H1 (cell line): Measurements from ENCODE around the gene ALK. TPM values are rescaled to one million over a fixed set of nuclear protein-coding genes. Genes with fewer than 3 reads are reported as not detected.

Experiments used
- CTCF ChIA-PET: fragments of 300-600 bp; sonication (Branson Sonifier 250); formaldehyde crosslinking; loops from one replicate; lab custom pipeline; 2021; ENCODE audit not compliant: partially characterized antibody; lab: Charles Lee
- POLR2A ChIA-PET: fragments of 300-600 bp; sonication (Branson Sonifier 250); formaldehyde crosslinking; loops from one replicate; lab custom pipeline; 2021; ENCODE audit warnings: inconsistent platforms; ENCODE audit not compliant: partially characterized antibody; lab: Charles Lee
- DNase-seq, 2 experiments: peaks; one replicate each; pipeline versions ENCODE4 v3.0.0 to v3.0.0-alpha.2; 2010 to 2022; ENCODE audit warnings: low spot score in 2 of 2, low read depth in 1 of 2, mixed read lengths in 1 of 2
- FAIRE-seq: peaks from 2 replicates; lab custom pipeline; 2011; peaks lifted over from hg19 to GRCh38; lab: Jason Lieb, UNC
- H2AFZ ChIP-seq: 2 replicates; pipeline ENCODE4 v1.8.1; 2012; ENCODE audit warnings: low read length, inconsistent platforms
- H2AK5ac ChIP-seq: 2 replicates; pipeline ENCODE4 v1.6.1; 2013; ENCODE audit warnings: low read depth, low read length
- H2BK120ac ChIP-seq: replicated peaks from 2 replicates; pipeline ENCODE3; 2013; ENCODE audit warnings: low read depth, low read length, inconsistent platforms
- H2BK12ac ChIP-seq: 2 replicates; pipeline ENCODE4 v1.6.1; 2013; ENCODE audit warnings: low read depth, low read length
- H2BK15ac ChIP-seq: 2 replicates; pipeline ENCODE4 v1.6.1; 2013; ENCODE audit warnings: low read length
- H2BK20ac ChIP-seq: 2 replicates; pipeline ENCODE4 v1.6.1; 2013; ENCODE audit warnings: low read length
- H2BK5ac ChIP-seq: 2 replicates; pipeline ENCODE4 v1.6.1; 2013; ENCODE audit warnings: low read depth, low read length
- H3K14ac ChIP-seq: 2 replicates; pipeline ENCODE4 v1.6.1; 2013; ENCODE audit warnings: inconsistent platforms; ENCODE audit not compliant: insufficient read length
- H3K18ac ChIP-seq: 2 replicates; pipeline ENCODE4 v1.6.1; 2013; ENCODE audit warnings: low read length; ENCODE audit errors: extremely low read depth
- H3K23ac ChIP-seq: 2 replicates; pipeline ENCODE4 v1.6.1; 2013; ENCODE audit warnings: inconsistent platforms; ENCODE audit not compliant: insufficient read length
- H3K23me2 ChIP-seq: 2 replicates; pipeline ENCODE4 v1.6.1; 2013; ENCODE audit warnings: low read depth, low read length
- H3K27ac ChIP-seq: 2 replicates; pipeline ENCODE4 v1.6.1; 2011; ENCODE audit warnings: low read depth, low read length, inconsistent platforms
- H3K27me3 ChIP-seq, 4 experiments: replicated peaks in 1 of 4; 1 replicate in 1 of 4; 2 replicates in 3 of 4; pipeline versions ENCODE4 v1.6.1 to v1.8.1; 2011 to 2013; ENCODE audit warnings: low read length in 3 of 4, mild to moderate bottlenecking in 3 of 4, inconsistent platforms in 2 of 4, mixed read lengths in 2 of 4, moderate library complexity in 1 of 4; ENCODE audit not compliant: control insufficient read depth in 3 of 4, insufficient read depth in 3 of 4; ENCODE audit errors: extremely low read depth in 1 of 4
- H3K36me3 ChIP-seq, 4 experiments: 2 replicates each; pipeline versions ENCODE4 v1.6.1 to v1.8.1; 2011 to 2013; ENCODE audit warnings: mild to moderate bottlenecking in 4 of 4, low read length in 3 of 4, moderate library complexity in 2 of 4, control low read depth in 1 of 4, inconsistent platforms in 1 of 4; ENCODE audit not compliant: insufficient read depth in 4 of 4, control insufficient read depth in 2 of 4
- H3K4ac ChIP-seq: replicated peaks from 2 replicates; pipeline ENCODE3; 2013; ENCODE audit warnings: low read length, low read depth, mixed read lengths, inconsistent platforms; ENCODE audit not compliant: insufficient read length
- H3K4me1 ChIP-seq, 4 experiments: replicated peaks in 1 of 4; 1 replicate in 1 of 4; 2 replicates in 3 of 4; pipeline versions ENCODE4 v1.6.1 to v1.8.1; 2011 to 2013; ENCODE audit warnings: low read length in 3 of 4, inconsistent platforms in 2 of 4, mixed read lengths in 1 of 4; ENCODE audit not compliant: insufficient read depth in 4 of 4, control insufficient read depth in 3 of 4
- H3K4me2 ChIP-seq, 2 experiments: 2 replicates each; pipeline versions ENCODE4 v1.6.1 to v1.8.1; 2011 to 2013; ENCODE audit warnings: low read depth in 2 of 2, low read length in 2 of 2, control low read depth in 1 of 2, inconsistent platforms in 1 of 2, mild to moderate bottlenecking in 1 of 2; ENCODE audit not compliant: insufficient read depth in 1 of 2
- H3K4me3 ChIP-seq, 4 experiments: fragments of 200-600, 300-600 bp in 1 of 4; sonication (generic), shearing (Covaris generic), sonication (Bioruptor Twin) in 1 of 4; 2 replicates each; pipeline versions ENCODE4 v1.5.1 to v1.8.1; 2011 to 2016; ENCODE audit warnings: low read length in 4 of 4, low read depth in 3 of 4, control low read depth in 2 of 4, inconsistent platforms in 2 of 4, mild to moderate bottlenecking in 2 of 4, mixed read lengths in 1 of 4, moderate library complexity in 1 of 4; ENCODE audit not compliant: insufficient read depth in 2 of 4; ENCODE audit errors: extremely low read depth in 1 of 4
- H3K56ac ChIP-seq: replicated peaks from 2 replicates; pipeline ENCODE3; 2013; ENCODE audit warnings: low read depth, mild to moderate bottlenecking, mixed read lengths, low read length, inconsistent platforms; ENCODE audit not compliant: insufficient read length
- H3K79me1 ChIP-seq: 2 replicates; pipeline ENCODE4 v1.6.1; 2013; ENCODE audit warnings: low read depth, low read length, control low read depth
- H3K79me2 ChIP-seq, 2 experiments: 2 replicates each; pipeline versions ENCODE4 v1.6.1 to v1.8.1; 2012 to 2013; ENCODE audit warnings: low read length in 2 of 2, mild to moderate bottlenecking in 2 of 2, inconsistent platforms in 1 of 2; ENCODE audit not compliant: insufficient read depth in 2 of 2, control insufficient read depth in 1 of 2
- H3K9ac ChIP-seq, 4 experiments: replicated peaks in 1 of 4; 1 replicate in 1 of 4; 2 replicates in 3 of 4; pipeline versions ENCODE4 v1.6.1 to v1.8.1; 2011 to 2013; ENCODE audit warnings: low read depth in 3 of 4, low read length in 3 of 4, control low read depth in 2 of 4, mild to moderate bottlenecking in 2 of 4, moderate library complexity in 2 of 4, inconsistent platforms in 1 of 4; ENCODE audit errors: extremely low read depth in 1 of 4
- H3K9me3 ChIP-seq, 2 experiments: 2 replicates each; pipeline versions ENCODE4 v1.6.1 to v1.8.1; 2012 to 2013; ENCODE audit warnings: mild to moderate bottlenecking in 2 of 2, moderate library complexity in 2 of 2, control low read depth in 1 of 2, inconsistent platforms in 1 of 2, low read depth in 1 of 2, low read length in 1 of 2, mixed read lengths in 1 of 2; ENCODE audit not compliant: insufficient read depth in 2 of 2
- H4K20me1 ChIP-seq, 2 experiments: replicated peaks in 1 of 2; 2 replicates each; pipeline versions ENCODE3 to v1.8.1; 2011 to 2013; ENCODE audit warnings: inconsistent platforms in 2 of 2, low read length in 2 of 2, mild to moderate bottlenecking in 1 of 2; ENCODE audit not compliant: insufficient read depth in 2 of 2, control insufficient read depth in 1 of 2
- H4K5ac ChIP-seq: 2 replicates; pipeline ENCODE4 v1.6.1; 2013; ENCODE audit warnings: low read length, low read depth, mixed read lengths, inconsistent platforms; ENCODE audit not compliant: insufficient read length
- H4K8ac ChIP-seq: 2 replicates; pipeline ENCODE4 v1.8.0; 2013; ENCODE audit warnings: mild to moderate bottlenecking, moderate library complexity, low read length, inconsistent platforms; ENCODE audit not compliant: insufficient read depth; ENCODE audit errors: extremely low read depth
- H4K91ac ChIP-seq: replicated peaks from 2 replicates; pipeline ENCODE3; 2013; ENCODE audit warnings: low read length, mixed read lengths, inconsistent platforms; ENCODE audit not compliant: insufficient read length
- BCL11A ChIP-seq, 2 experiments: IDR thresholded peaks; one replicate each; pipeline ENCODE4 v1.6.1; 2011; ENCODE audit warnings: low read depth in 2 of 2, low read length in 2 of 2, mild to moderate bottlenecking in 2 of 2
- EGR1 ChIP-seq: IDR thresholded peaks from 2 replicates; pipeline ENCODE4 v1.6.1; 2011; ENCODE audit warnings: low read depth, low read length, borderline replicate concordance
- EP300 ChIP-seq, 2 experiments: IDR thresholded peaks; 1 replicate in 1 of 2; 2 replicates in 1 of 2; pipeline ENCODE4 v1.6.1; 2011 to 2012; ENCODE audit warnings: low read depth in 2 of 2, low read length in 2 of 2, mild to moderate bottlenecking in 2 of 2, borderline replicate concordance in 1 of 2, inconsistent platforms in 1 of 2, moderate library complexity in 1 of 2
- GABPA ChIP-seq: IDR thresholded peaks from 2 replicates; pipeline ENCODE4 v1.6.1; 2011; ENCODE audit warnings: mild to moderate bottlenecking, low read length, moderate library complexity, borderline replicate concordance; ENCODE audit not compliant: insufficient read depth
- GTF2F1 ChIP-seq: IDR thresholded peaks from 2 replicates; pipeline ENCODE4 v1.6.1; 2012; ENCODE audit warnings: low read depth, low read length, improper control_type of control experiment, borderline replicate concordance
- HDAC6 ChIP-seq: IDR thresholded peaks from one replicate; pipeline ENCODE4 v1.7.1; 2012; ENCODE audit warnings: low read depth, mild to moderate bottlenecking, inconsistent platforms, low read length, moderate library complexity
- RXRA ChIP-seq: IDR thresholded peaks from 2 replicates; pipeline ENCODE4 v1.6.1; 2011; ENCODE audit warnings: low read depth, mild to moderate bottlenecking, low read length, moderate library complexity; ENCODE audit not compliant: insufficient read depth
- SIX5 ChIP-seq: IDR thresholded peaks from 2 replicates; pipeline ENCODE4 v1.6.1; 2011; ENCODE audit warnings: mild to moderate bottlenecking, low read depth, low read length
- SP1 ChIP-seq: IDR thresholded peaks from 2 replicates; pipeline ENCODE4 v1.6.1; 2011; ENCODE audit warnings: low read depth, low read length
- SRF ChIP-seq: IDR thresholded peaks from 2 replicates; pipeline ENCODE4 v1.6.1; 2011; ENCODE audit warnings: mild to moderate bottlenecking, low read depth, low read length, moderate library complexity
- WGBS, 2 experiments: shearing (Covaris generic) in 1 of 2; methylation state at CpG; one replicate each; pipeline versions ENCODE4 v1.1.6 to v1.1.7; 2013 to 2015; ENCODE audit warnings: low lambda C conversion rate in 2 of 2, mixed read lengths in 2 of 2, inconsistent platforms in 1 of 2, low coverage in 1 of 2, missing lambda C conversion rate in 1 of 2; ENCODE audit not compliant: insufficient replicate concordance in 2 of 2, insufficient coverage in 1 of 2, insufficient read length in 1 of 2; ENCODE audit errors: extremely low coverage in 1 of 2, missing lambda C conversion rate in 1 of 2; 5-methylcytosine and 5-hydroxymethylcytosine counted together
- polyA plus RNA-seq, 7 experiments: library from polyadenylated mRNA; depleted of rRNA in 3 of 7; stranded (reverse) in 5 of 7; unstranded in 2 of 7; fragments of >200 nt in 5 of 7; fragments of 200-250 nt in 2 of 7; gene quantifications; 1 replicate in 5 of 7; 2 replicates in 1 of 7; 4 replicates in 1 of 7; pipeline versions ENCODE4 v1.2.1 to v1.2.3, GENCODE V29; 2011 to 2013; ENCODE audit warnings: missing spikeins in 2 of 7, mixed read lengths in 2 of 7
- total RNA-seq: library from RNA; stranded (reverse); fragmentation: NEBNext Ultra II Directional; extraction: Animal tissue kit (Norgen Biotek cat#: 25700); gene quantifications from 2 replicates; pipeline ENCODE4 v1.2.1, GENCODE V29; 2021

ALK gene
- total and polyA plus RNA-seq, 2 of the 8 experiments (the other 6 are each of a cell fraction or from before 2014, with no cell fraction given): 0.02 to 0.09 TPM

- Histone ChIP-seq H3K4me1 (no peaks in the 10 kb centered on the region), H2AK5ac (no peak overlapping the region), H2BK5ac (no peak overlapping the region), H3K36me3 (no peaks in the 10 kb centered on the region), H3K9me3 (no peaks in the 10 kb centered on the region), H3K79me1 (no peaks in the 10 kb centered on the region), H3K9ac (no peak overlapping the region), H2AFZ (no peak overlapping the region), H2BK12ac (no peak overlapping the region), H2BK20ac (no peak overlapping the region), H3K4me3 (no peak overlapping the region), H2BK120ac (no peak overlapping the region), H3K23me2 (no peaks in the 10 kb centered on the region), H4K91ac (no peak overlapping the region), H3K79me2 (no peaks in the 10 kb centered on the region), H3K4me2 (no peak overlapping the region), H3K4ac (no peak overlapping the region), H3K18ac (no peak overlapping the region), H2BK15ac (no peak overlapping the region), H3K27ac (no peak overlapping the region), H4K8ac (no peak overlapping the region), H4K20me1 (no peaks in the 10 kb centered on the region), H3K23ac (no peak overlapping the region), H4K5ac (no peak overlapping the region), H3K27me3 (no peaks in the 10 kb centered on the region), H3K56ac (no peak overlapping the region), H3K14ac (no peak overlapping the region)
- CTCF ChIA-PET: no interaction called here
- no peak for TF ChIP-seq GTF2F1
- no peak for TF ChIP-seq EP300 (IDR thresholded peaks at IDR 0.05; ENCODE audit: borderline replicate concordance in 1 of 2, low read depth in 2 of 2, low read length in 2 of 2)
- TF ChIP-seq SIX5: no peak
- TF ChIP-seq EGR1: no peak
- no peak for TF ChIP-seq RXRA
- TF ChIP-seq SP1: no peak
- TF ChIP-seq HDAC6: no peak
- no peak for TF ChIP-seq SRF
- no peak for TF ChIP-seq GABPA
- no peak for TF ChIP-seq BCL11A (IDR thresholded peaks at IDR 0.05; ENCODE audit: low read depth in 2 of 2, low read length in 2 of 2)
- 95% methylated on average over 2 of the region's 2 CpGs; no CpG with 5 or more reads in 1 of the 2 experiments for WGBS, 2 experiments
- no peak for FAIRE-seq
- POLR2A ChIA-PET: no interaction called here
- DNase-seq: no peak
Measured at GRCh38 chr2:29562896-29563295, 358.5 kb downstream of the ALK start.
